Measurements from ENCODE around the gene ATP8A1.

Gene ATP8A1

DNA sequence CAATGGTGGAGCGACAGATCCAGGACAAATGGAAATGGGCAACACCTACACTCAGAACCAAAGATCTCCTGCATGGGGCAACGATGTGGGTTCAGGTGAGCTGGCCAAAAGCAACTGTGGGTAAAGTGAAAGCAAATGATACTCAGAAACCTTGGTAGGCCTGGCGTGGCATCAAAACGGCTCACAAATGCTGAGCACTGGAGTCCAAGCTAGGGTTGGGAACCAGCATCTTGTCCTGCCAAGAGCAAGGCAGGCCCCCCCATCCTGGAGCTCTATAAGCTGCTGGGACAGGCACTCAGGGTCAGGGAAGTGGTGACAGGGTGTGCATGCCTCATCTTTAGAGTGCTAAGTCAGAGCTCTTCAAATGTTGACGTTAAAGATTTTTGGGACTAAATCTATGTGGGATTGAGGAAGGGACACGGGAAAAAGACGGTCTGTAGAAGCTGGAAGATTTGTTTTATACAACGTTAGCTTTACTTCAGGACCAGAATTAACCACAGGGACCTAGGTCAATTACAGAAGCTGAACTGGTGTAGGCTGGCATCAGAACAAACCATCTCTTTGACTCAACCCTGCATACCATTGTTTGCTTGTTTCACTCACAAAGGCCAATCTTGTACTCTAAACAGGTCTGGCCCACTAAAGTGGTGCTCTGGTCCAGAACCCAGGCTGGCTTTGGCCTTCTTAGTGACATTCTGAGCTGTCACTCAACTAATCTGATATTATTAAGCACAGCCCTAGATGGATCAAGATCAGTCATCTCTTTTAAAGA lies 10.7 kb downstream of the ATP8A1 start:
- DNase-seq (ENCODE audit: low spot score), result no peak
- TF ChIP-seq, protein P1, sequence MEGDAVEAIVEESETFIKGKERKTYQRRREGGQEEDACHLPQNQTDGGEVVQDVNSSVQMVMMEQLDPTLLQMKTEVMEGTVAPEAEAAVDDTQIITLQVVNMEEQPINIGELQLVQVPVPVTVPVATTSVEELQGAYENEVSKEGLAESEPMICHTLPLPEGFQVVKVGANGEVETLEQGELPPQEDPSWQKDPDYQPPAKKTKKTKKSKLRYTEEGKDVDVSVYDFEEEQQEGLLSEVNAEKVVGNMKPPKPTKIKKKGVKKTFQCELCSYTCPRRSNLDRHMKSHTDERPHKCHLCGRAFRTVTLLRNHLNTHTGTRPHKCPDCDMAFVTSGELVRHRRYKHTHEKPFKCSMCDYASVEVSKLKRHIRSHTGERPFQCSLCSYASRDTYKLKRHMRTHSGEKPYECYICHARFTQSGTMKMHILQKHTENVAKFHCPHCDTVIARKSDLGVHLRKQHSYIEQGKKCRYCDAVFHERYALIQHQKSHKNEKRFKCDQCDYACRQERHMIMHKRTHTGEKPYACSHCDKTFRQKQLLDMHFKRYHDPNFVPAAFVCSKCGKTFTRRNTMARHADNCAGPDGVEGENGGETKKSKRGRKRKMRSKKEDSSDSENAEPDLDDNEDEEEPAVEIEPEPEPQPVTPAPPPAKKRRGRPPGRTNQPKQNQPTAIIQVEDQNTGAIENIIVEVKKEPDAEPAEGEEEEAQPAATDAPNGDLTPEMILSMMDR (IDR thresholded peaks at IDR 0.05; ENCODE audit: extremely low read depth, missing control alignments), result no peak

DNA sequence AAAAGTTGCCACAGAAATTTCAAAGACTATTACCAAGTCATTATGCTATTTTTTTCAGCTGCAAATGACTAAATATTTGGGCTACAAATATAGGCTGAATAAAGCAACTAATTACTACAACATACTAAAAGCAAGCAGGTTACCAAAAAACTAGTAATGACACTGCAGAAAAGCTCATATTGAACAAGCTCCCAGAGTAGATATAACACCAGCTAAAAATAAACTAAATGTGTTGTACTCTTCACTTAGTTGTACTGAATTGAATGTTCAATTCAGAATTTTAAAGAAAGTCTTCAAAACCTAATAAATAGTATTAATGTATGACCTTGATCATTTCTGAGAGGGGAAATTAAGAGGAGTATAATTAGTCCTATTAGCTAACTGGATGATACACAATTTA lies 12.0 kb downstream of the ATP8A1 start:
- DNase-seq (ENCODE audit: low spot score), result no peak

DNA sequence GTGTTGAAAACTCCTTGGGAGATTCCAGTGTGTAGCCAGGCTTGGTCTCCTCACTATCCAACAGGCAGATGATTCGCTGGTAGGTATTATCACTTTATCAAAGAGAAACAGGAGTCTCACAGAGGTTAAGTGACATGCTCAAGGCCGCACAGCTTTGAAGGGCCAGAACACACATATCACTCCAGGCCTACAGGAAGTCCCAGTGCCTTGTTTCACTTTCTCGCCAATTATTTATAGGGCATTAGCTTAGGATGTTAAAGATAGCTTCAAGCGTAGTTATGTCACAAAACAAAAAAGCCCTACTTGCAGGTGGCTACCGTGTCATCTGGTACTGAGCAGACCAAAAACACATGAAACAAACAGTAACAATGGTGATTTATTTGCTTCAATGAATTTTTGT lies 13.2 kb downstream of the ATP8A1 start:
- DNase-seq (ENCODE audit: low spot score), result peak; percentile 62
- TF ChIP-seq, protein P1 (IDR thresholded peaks at IDR 0.05; ENCODE audit: extremely low read depth, missing control alignments), result no peak

More for the DNA sequence above, 12.0 kb downstream of the ATP8A1 start:
- TF ChIP-seq, protein P1 (IDR thresholded peaks at IDR 0.05; ENCODE audit: extremely low read depth, missing control alignments), result no peak

DNA sequence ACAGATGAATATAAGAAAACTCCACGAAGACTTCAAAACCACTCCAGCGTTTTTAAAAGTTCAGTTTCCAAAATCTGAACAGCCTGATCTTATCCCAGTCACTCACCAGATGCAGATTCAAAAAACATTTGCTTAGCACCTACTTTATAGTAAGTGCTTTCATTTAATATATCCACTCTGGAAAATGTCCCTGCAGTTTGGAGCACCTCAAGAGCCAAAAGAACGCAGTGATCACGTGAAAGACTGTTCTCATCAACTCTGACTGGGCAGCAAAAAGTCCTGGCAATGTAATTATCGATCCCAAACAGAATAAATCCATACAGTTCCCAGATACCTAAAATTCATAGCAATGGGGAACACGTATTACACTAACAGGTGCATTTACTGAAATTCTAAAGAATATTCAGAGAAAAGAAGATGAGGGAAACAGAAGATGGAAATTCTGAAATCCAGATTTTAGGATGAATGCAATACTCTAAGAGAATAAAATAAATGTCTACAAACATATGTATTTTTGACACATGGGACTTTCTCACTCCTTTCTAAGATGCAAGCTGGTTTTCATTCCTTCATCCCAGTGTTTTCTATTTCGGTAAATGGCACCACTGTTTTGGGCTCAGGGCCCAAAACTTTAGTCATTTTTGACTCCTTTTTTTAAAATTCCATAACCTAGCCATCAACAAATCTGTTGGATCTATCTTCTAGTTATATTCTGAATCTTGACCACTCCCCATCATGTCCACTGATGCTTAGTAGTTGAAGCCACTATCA lies 13.9 kb downstream of the ATP8A1 start:
- TF ChIP-seq, protein P1 (IDR thresholded peaks at IDR 0.05; ENCODE audit: extremely low read depth, missing control alignments), result no peak
- no peak for DNase-seq (ENCODE audit: low spot score)

DNA sequence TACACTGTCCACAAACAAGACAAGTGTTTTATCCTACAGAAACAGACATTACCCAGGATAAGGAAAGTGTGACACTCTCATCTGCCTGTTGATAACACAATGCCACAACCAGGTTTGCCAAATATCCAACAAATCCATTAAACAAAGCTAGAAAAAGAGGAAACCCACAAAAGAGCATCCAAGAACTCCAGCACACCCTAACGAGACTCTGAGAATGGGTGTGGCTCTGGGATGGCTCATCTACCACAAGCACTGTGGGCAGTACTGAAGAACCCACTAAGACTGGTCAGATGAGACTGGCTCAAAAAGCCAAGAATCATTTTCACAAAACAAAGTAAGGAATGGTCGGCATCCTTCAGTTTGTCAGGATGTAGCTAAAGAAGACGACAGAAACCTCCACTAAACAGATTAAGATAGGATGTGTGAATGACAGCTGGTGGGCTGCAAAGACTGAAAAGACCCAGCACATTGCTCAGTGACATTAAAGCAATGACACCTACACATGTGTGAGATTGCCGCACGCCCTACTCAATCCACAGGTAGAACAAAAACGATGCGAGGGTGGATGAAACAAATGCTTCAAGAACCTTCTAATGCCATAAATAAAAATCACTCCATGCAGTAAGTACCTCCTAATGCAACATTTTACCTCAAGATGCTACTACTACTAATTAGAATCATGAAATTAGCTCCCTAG lies 14.7 kb downstream of the ATP8A1 start:
- TF ChIP-seq, protein P1 (IDR thresholded peaks at IDR 0.05; ENCODE audit: extremely low read depth, missing control alignments), result no peak
- no peak for DNase-seq (ENCODE audit: low spot score)

DNA sequence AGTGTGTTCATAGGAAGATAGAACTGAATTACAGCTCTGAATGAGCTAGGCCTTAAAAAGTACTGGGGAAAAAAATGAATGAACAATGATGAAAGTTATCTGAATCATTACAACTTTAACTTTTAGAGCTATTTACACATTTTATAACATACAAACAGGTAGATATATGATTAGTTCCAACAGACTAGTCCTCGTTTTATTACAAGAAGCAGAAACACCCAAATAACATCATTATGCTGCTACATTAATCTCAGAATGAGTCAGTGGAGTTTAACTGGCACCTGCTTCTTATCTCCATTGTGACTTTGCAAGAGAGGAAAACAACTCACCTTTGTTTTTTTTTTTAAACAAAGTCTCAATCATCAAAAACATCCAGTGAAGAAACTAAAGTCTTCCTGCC lies 15.2 kb downstream of the ATP8A1 start:
- TF ChIP-seq, protein P1 (IDR thresholded peaks at IDR 0.05; ENCODE audit: extremely low read depth, missing control alignments), result no peak
- no peak for DNase-seq (ENCODE audit: low spot score)

DNA sequence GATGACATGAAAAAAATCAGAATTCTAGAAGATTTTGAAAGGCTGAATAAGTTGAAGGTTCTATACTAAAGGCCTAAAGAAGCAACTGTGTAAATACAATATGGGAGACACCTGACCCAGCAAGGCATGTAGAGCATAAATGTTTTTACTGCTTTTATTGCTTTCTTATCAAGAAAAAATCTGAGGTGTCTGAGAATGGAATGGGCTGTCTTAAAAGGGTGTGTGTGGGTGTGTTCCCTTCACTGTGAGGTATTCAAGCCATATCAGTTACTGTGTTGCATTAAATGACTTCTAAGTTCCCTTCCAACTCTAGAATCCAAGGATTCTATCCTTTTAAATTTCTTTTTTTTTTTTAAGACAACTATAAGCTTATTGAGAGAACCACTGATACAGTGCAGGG lies 15.7 kb downstream of the ATP8A1 start:
- DNase-seq (ENCODE audit: low spot score), result no peak
- TF ChIP-seq, protein P1 (IDR thresholded peaks at IDR 0.05; ENCODE audit: extremely low read depth, missing control alignments), result no peak
